Common myeloid progenitor, CD34-positive (primary cell): Measurements from ENCODE around the gene KIAA1586.

Experiments used
- CTCF ChIA-PET: fragments of 350-600 bp; sonication (Branson Sonifier 250); formaldehyde crosslinking; loops from one replicate; lab custom pipeline; 2021; ENCODE audit warnings: antibody characterized with exemption; lab: Charles Lee
- POLR2A ChIA-PET: fragments of 350-600 bp; sonication (Branson Sonifier 250); formaldehyde crosslinking; loops from one replicate; lab custom pipeline; 2021; ENCODE audit warnings: antibody characterized with exemption; lab: Charles Lee
- DNase-seq, 3 donors: peaks; one replicate each; pipeline versions ENCODE4 v3.0.0 to v3.0.0-alpha.2; 2013
- H3K27ac ChIP-seq, 2 experiments: 1 replicate in 1 of 2; 2 replicates in 1 of 2; pipeline ENCODE4 v1.7.0; 2013; ENCODE audit warnings: inconsistent platforms in 2 of 2, low read length in 2 of 2, mild to moderate bottlenecking in 2 of 2, low read depth in 1 of 2, moderate library complexity in 1 of 2; ENCODE audit not compliant: severe bottlenecking in 2 of 2, insufficient read depth in 1 of 2, poor library complexity in 1 of 2
- H3K27me3 ChIP-seq, 5 experiments: replicated peaks in 2 of 5; 1 replicate in 3 of 5; 2 replicates in 2 of 5; pipeline versions ENCODE4 v1.6.1 to v1.7.0; 2013; ENCODE audit warnings: low read length in 4 of 5, mild to moderate bottlenecking in 2 of 5, moderate library complexity in 2 of 5, inconsistent platforms in 1 of 5; ENCODE audit not compliant: insufficient read depth in 5 of 5, control insufficient read depth in 4 of 5
- H3K36me3 ChIP-seq, 4 experiments: 1 replicate in 2 of 4; 2 replicates in 2 of 4; pipeline versions ENCODE4 v1.6.1 to v1.7.0; 2013; ENCODE audit warnings: low read length in 3 of 4, control low read depth in 1 of 4, mild to moderate bottlenecking in 1 of 4; ENCODE audit not compliant: control insufficient read depth in 4 of 4, insufficient read depth in 4 of 4
- H3K4me1 ChIP-seq, 4 experiments: 1 replicate in 3 of 4; 2 replicates in 1 of 4; pipeline versions ENCODE4 v1.6.1 to v1.7.1; 2013; ENCODE audit warnings: low read length in 3 of 4, mild to moderate bottlenecking in 3 of 4, control low read depth in 1 of 4, inconsistent platforms in 1 of 4, moderate library complexity in 1 of 4; ENCODE audit not compliant: control insufficient read depth in 4 of 4, insufficient read depth in 4 of 4; ENCODE audit errors: control extremely low read depth in 1 of 4
- H3K4me3 ChIP-seq, 7 experiments: 1 replicate in 4 of 7; 2 replicates in 3 of 7; pipeline versions ENCODE4 v1.5.1 to v1.7.0; 2013; ENCODE audit warnings: mild to moderate bottlenecking in 7 of 7, low read length in 6 of 7, moderate library complexity in 6 of 7, inconsistent platforms in 2 of 7, low read depth in 2 of 7, control low read depth in 1 of 7; ENCODE audit not compliant: insufficient read depth in 4 of 7, control insufficient read depth in 1 of 7; ENCODE audit errors: extremely low read depth in 1 of 7
- H3K9me3 ChIP-seq, 5 experiments: 1 replicate in 4 of 5; 2 replicates in 1 of 5; pipeline versions ENCODE4 v1.6.1 to v1.7.1; 2013; ENCODE audit warnings: low read length in 4 of 5, mild to moderate bottlenecking in 2 of 5, inconsistent platforms in 1 of 5, low read depth in 1 of 5, moderate library complexity in 1 of 5; ENCODE audit not compliant: control insufficient read depth in 4 of 5, insufficient read depth in 2 of 5; ENCODE audit errors: control extremely low read depth in 1 of 5
- WGBS: methylation state at CpG from one replicate; pipeline ENCODE4 v1.1.5; 2013; ENCODE audit not compliant: insufficient coverage; 5-methylcytosine and 5-hydroxymethylcytosine counted together

Gene KIAA1586

GRCh38 chr6:57064809-57065208 lies 18.3 kb downstream of the KIAA1586 start:
- no peaks in the 10 kb centered on the region for H3K4me1 ChIP-seq
- no peak for DNase-seq
- CTCF ChIA-PET: no interaction called here
- no peaks in the 10 kb centered on the region for H3K27me3 ChIP-seq
- POLR2A ChIA-PET: no interaction called here
- H3K9me3 ChIP-seq: no peaks in the 10 kb centered on the region
- H3K4me3 ChIP-seq: no peak overlapping the region
- no peak overlapping the region for H3K27ac ChIP-seq
- peaks cover 10 to 28% (median 20%) of the 10 kb centered on the region in 4 experiments for H3K36me3 ChIP-seq
- WGBS: no CpG with 5 or more reads among the region's 1 CpG

DNA sequence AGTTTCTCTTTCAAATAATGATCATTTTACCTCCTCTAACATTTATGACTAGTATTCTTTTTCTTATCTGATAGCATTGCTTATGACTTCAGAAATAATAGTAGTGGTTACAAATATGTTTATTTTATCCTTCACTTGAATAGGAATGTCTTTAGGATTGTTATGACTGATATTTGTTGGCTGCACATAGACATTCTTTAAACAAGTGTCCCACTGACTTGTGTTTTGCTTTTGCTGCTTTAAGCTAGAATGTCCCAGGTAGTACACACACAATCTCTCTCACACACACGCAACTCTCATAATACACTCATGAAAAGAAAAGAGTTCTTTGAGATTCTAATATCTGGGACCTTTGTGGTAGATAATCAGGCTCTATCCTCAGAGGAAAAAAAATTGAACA lies 21.6 kb downstream of the KIAA1586 start:
- no peak for DNase-seq
- H3K27ac ChIP-seq: no peak overlapping the region
- no peaks in the 10 kb centered on the region for H3K27me3 ChIP-seq
- no peaks in the 10 kb centered on the region for H3K4me1 ChIP-seq
- POLR2A ChIA-PET: no interaction called here
- H3K9me3 ChIP-seq: no peaks in the 10 kb centered on the region
- no CpG with 5 or more reads among the region's 1 CpG for WGBS
- CTCF ChIA-PET: no interaction called here
- no peak overlapping the region for H3K4me3 ChIP-seq
- H3K36me3 ChIP-seq: peaks cover 7 to 14% (median 9%) of the 10 kb centered on the region in 4 experiments

DNA sequence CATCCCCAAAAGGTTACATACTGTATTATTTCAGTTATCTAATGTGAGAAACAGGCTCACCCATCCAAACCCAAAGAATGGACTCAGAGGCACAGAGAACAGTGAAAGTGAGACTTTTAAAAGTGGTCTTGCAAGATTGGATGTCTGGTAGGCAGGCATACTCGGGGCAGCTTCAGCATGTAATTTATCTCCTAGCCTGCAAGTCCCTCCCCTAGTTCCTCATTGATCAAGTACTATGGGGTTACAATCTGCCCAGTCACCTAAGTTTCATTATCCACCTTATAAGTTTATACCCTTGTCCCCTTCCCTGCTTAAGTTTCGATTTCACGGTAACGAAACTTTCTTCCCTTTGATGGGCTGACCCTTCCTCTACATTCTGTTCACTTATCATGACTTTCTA lies 22.7 kb downstream of the KIAA1586 start:
- ChIA-PET CTCF (no interaction called here), POLR2A (no interaction called here)
- no peaks in the 10 kb centered on the region for H3K9me3 ChIP-seq
- H3K27ac ChIP-seq: no peak overlapping the region
- DNase-seq: no peak
- H3K4me3 ChIP-seq: no peak overlapping the region
- H3K4me1 ChIP-seq: no peaks in the 10 kb centered on the region
- peaks cover 7 to 14% (median 9%) of the 10 kb centered on the region in 4 experiments for H3K36me3 ChIP-seq
- H3K27me3 ChIP-seq: no peaks in the 10 kb centered on the region
- 93% methylated on average over 4 of the region's 4 CpGs for WGBS

- no peak overlapping the region for H3K4me3 ChIP-seq
- peak overlapping the region in 1 of 2 experiments; percentile 54 for H3K27ac ChIP-seq
- ChIA-PET POLR2A (no interaction called here), CTCF (no interaction called here)
- H3K9me3 ChIP-seq: no peaks in the 10 kb centered on the region
- no peak for DNase-seq
- H3K4me1 ChIP-seq: no peaks in the 10 kb centered on the region
- WGBS: 100% methylated on average over 8 of the region's 9 CpGs
- H3K27me3 ChIP-seq: no peaks in the 10 kb centered on the region
- peaks cover 5 to 11% (median 7%) of the 10 kb centered on the region in 4 experiments for H3K36me3 ChIP-seq
Observed at GRCh38 chr6:57069920-57070331, 23.4 kb downstream of the KIAA1586 start.

DNA sequence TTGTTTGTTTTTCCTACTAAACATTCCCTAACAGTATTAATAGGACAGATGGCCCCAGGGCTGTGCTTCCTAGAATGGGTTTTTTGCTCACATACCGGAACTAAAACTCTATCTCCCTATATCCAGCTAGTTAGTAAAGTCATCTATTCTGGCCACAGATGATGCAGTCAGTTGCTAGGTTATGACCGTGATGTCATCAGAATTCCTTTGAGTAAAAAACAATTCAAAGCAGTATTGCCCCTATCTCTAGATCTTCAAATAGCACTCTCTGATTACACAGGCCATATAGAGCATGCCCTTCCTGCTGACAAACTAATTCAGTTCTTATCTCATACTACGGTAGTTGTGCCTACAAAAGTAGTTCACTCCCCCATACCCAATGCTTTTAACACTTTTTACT lies 25.6 kb downstream of the KIAA1586 start:
- WGBS: 97% methylated on average over 3 of the region's 3 CpGs
- POLR2A ChIA-PET: no interaction called here
- CTCF ChIA-PET: no interaction called here

DNA sequence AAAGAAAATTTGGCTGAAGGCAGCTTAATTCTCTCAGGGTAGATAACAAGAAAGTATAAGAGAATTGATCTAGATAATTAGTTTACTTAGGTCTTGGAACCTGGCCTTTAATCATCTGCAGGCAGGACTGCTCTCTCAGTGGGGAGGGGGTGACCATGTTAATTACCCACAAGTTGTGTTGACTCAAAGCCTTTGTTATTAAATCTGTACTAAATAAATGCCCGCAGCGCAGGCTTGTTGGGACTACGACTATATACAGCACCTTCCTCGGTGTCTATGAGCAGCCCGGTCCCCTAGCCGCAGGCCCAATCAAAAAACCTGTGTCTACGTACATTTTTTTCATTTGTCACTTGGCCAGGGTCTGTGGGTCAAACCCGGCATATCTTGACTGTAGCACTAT lies 27.9 kb downstream of the KIAA1586 start:
- no peak overlapping the region for H3K4me3 ChIP-seq
- ChIA-PET CTCF (no interaction called here), POLR2A (no interaction called here)
- DNase-seq: no peak
- 93% methylated on average over 5 of the region's 8 CpGs for WGBS
- H3K36me3 ChIP-seq: peaks cover 0 to 3% (median 0%) of the 10 kb centered on the region in 4 experiments
- H3K27ac ChIP-seq: no peak overlapping the region
- no peaks in the 10 kb centered on the region for H3K27me3 ChIP-seq
- H3K9me3 ChIP-seq: peaks cover 0 to 4% (median 0%) of the 10 kb centered on the region in 5 experiments
- no peaks in the 10 kb centered on the region for H3K4me1 ChIP-seq

More for the DNA sequence above, 25.6 kb downstream of the KIAA1586 start:
- H3K36me3 ChIP-seq: peaks cover 0 to 6% (median 3%) of the 10 kb centered on the region in 4 experiments
- no peak for DNase-seq
- H3K4me3 ChIP-seq: no peak overlapping the region
- no peaks in the 10 kb centered on the region for H3K4me1 ChIP-seq
- H3K27me3 ChIP-seq: no peaks in the 10 kb centered on the region
- H3K27ac ChIP-seq: no peak overlapping the region
- H3K9me3 ChIP-seq: no peaks in the 10 kb centered on the region

- no peak overlapping the region for H3K4me3 ChIP-seq
- no peaks in the 10 kb centered on the region for H3K4me1 ChIP-seq
- H3K27me3 ChIP-seq: no peaks in the 10 kb centered on the region
- CTCF ChIA-PET: no interaction called here
- DNase-seq: peak in 1 of 3 donors; percentile 10
- H3K27ac ChIP-seq: no peak overlapping the region
- POLR2A ChIA-PET: no interaction called here
- H3K36me3 ChIP-seq: peaks cover 0 to 3% (median 0%) of the 10 kb centered on the region in 4 experiments
- peaks cover 0 to 6% (median 0%) of the 10 kb centered on the region in 5 experiments for H3K9me3 ChIP-seq
Observed at GRCh38 chr6:57075092-57075491, 28.6 kb downstream of the KIAA1586 start.
